GM18907 (cell line): ENCODE results near the gene PRKCA.
"Not testable (repeated sequence)": the region's sequence is repeated elsewhere in the genome, so short reads cannot be mapped to it uniquely, and the experiment has no call there.

ENCODE experiments used
- ATAC-seq: cut with Tn5 transposase; IDR thresholded peaks from one replicate; pipeline ENCODE4 v1.9.1; 2021; ENCODE audit warnings: mild to moderate bottlenecking, moderate library complexity; ENCODE audit not compliant: unreplicated experiment

Gene PRKCA

GRCh38 chr17:66480243-66480642 is 177.8 kb downstream of the PRKCA start:
- ATAC-seq, result no peak

- ATAC-seq, result no peak
Measured at GRCh38 chr17:66480802-66481201, 178.4 kb downstream of the PRKCA start.

GRCh38 chr17:66481271-66481670 is 178.9 kb downstream of the PRKCA start:
- ATAC-seq, result no peak

- no peak for ATAC-seq
Measured at GRCh38 chr17:66483906-66484305, 181.5 kb downstream of the PRKCA start.

GRCh38 chr17:66485309-66485947 is 183.0 kb downstream of the PRKCA start:
- no peak for ATAC-seq

GRCh38 chr17:66487121-66487520 is 184.7 kb downstream of the PRKCA start:
- ATAC-seq, result no peak

- no peak for ATAC-seq
Measured at GRCh38 chr17:66487981-66488468, 185.6 kb downstream of the PRKCA start.

GRCh38 chr17:66488864-66489263 is 186.5 kb downstream of the PRKCA start:
- no peak for ATAC-seq

- not testable (repeated sequence) for ATAC-seq
Measured at GRCh38 chr17:66489576-66489975, 187.2 kb downstream of the PRKCA start.

GRCh38 chr17:66491213-66491612 is 188.8 kb downstream of the PRKCA start:
- ATAC-seq, result no peak

- no peak for ATAC-seq
Measured at GRCh38 chr17:66491665-66492064, 189.3 kb downstream of the PRKCA start.

GRCh38 chr17:66492080-66492479 is 189.7 kb downstream of the PRKCA start:
- no peak for ATAC-seq

- ATAC-seq, result no peak
Measured at GRCh38 chr17:66492561-66493005, 190.2 kb downstream of the PRKCA start.

GRCh38 chr17:66493283-66494019 is 191.0 kb downstream of the PRKCA start:
- ATAC-seq, result no peak

- ATAC-seq, result no peak
Measured at GRCh38 chr17:66494023-66494803, 191.8 kb downstream of the PRKCA start.

- no peak for ATAC-seq
Measured at GRCh38 chr17:66495035-66495434, 192.6 kb downstream of the PRKCA start.

GRCh38 chr17:66496306-66496705 is 193.9 kb downstream of the PRKCA start:
- ATAC-seq, result no peak

GRCh38 chr17:66498580-66498979 is 196.2 kb downstream of the PRKCA start:
- no peak for ATAC-seq

GRCh38 chr17:66506641-66507040 is 204.2 kb downstream of the PRKCA start:
- ATAC-seq, result no peak

- ATAC-seq, result no peak
Measured at GRCh38 chr17:66507103-66507923, 204.9 kb downstream of the PRKCA start.
